Measurements from ENCODE around the gene SGF29.
"Not testable (repeated sequence)": the region's sequence is repeated elsewhere in the genome, so short reads cannot be mapped to it uniquely, and the experiment has no call there.

SGF29 gene

DNA sequence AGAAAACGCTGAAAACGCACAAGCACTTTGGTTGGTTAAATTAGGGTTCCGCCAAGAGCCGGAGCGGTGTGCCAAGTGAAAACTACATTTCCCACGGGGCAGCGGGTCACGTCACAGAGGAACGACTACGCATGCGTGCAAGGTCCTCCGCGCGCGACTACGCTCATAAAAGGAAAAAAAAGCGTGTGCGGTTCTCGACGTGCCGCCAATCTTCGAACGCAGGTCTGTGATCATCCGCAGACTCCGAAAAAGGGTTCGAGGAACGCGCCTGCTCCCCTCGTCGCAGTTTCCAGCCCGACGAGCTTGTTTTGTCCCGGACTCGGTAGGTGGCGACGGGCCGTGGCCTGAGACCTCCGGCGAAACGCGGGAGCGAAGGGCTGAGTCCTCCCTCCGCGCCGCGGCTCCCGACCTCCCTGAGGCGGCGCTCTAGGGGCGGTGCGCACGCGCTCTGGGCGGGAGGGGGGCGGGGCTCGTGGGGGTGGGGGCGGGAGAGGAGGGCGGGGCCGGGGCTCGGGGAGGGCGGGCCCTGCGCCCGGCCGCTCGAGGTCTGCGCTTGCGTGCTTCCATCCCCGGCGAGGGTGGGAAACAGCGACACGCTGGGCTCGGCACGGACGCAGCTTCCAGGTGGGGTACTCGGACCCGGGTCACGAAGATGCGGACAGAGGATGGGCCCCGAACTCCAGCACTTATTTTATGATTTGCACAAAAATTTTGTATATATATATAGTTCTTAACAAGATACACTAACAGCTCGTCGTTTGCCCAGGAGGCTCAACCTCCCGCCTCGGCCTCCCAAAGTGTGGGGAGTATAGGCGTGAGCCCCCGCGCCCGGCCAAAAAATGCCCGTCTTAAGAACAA lies at the start of gene SGF29:
Gene SGF29, plus strand, starts transcription at position 145 of the 858 bp plus-strand sequence. CDS start 27,150 bp downstream, outside the sequence.
- DNase-seq: peak; percentile 90 to 100 (median 94)

DNA sequence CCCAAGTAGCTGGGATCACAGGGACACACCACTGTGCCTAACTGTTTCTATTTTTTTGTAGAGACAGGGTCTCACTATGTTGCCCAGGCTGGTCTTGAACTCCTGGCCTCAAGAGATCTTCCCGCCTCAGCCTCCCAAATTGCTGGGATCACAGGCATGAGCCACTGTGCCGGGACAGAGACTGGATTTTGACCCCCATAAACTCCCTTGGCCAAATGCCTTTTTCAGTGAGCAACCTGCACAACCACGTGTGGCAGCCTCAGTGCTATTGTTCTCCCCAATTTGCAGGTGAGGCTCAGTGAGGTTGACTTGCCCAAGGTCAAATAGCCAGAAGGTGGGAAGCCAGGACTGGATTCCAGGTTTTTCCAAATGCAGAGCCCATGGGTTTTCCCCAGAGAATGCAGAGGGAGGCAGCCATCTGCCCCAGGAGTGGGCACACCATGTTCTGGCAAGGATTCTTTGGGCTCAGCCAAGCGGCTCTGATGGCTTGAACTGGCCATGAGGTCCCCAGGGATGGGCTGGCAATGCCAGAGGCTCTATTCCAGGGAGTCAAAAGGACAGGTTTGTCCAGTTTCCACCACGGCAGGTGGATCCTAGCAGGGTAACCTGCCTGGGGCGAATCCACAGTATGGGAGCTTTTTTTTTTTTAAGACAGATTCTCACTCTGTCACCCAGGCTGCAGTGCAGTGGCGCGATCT lies 48.9 kb upstream of the SGF29 start:
- no peak for DNase-seq

DNA sequence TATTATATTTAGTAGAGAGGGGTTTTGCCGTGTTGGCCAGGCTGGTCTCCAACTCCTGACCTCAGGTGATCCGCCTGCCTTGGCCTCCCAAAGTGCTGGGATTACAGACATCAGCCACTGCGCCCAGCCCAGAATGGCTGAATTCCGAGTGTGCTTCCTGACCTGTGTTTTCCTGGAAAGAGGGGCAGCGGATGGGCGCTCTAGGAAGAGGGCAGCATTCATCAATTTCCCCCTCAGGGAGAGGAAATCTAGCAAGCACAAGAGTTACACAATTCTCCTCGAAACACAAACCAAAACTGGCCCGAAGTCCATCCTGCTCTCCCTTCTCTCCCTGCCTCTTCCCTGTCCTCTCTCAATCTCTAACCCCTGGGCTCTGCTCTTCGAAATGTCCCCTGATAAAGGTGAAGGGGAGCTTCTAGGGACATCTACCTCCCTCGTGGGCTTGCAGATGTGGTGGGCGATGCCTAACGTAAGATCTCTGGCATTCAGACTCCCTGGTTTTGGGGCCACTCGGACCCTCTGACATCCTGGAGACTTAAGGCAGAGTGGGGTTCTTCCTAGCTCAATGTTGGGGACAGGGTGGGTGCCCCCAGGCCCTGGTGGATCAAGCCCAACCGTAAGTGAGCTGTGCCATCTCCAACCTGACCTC lies 48.1 kb upstream of the SGF29 start:
- DNase-seq: no peak

GRCh38 chr16:28511031-28511430 lies 42.7 kb upstream of the SGF29 start:
- DNase-seq: no peak

DNA sequence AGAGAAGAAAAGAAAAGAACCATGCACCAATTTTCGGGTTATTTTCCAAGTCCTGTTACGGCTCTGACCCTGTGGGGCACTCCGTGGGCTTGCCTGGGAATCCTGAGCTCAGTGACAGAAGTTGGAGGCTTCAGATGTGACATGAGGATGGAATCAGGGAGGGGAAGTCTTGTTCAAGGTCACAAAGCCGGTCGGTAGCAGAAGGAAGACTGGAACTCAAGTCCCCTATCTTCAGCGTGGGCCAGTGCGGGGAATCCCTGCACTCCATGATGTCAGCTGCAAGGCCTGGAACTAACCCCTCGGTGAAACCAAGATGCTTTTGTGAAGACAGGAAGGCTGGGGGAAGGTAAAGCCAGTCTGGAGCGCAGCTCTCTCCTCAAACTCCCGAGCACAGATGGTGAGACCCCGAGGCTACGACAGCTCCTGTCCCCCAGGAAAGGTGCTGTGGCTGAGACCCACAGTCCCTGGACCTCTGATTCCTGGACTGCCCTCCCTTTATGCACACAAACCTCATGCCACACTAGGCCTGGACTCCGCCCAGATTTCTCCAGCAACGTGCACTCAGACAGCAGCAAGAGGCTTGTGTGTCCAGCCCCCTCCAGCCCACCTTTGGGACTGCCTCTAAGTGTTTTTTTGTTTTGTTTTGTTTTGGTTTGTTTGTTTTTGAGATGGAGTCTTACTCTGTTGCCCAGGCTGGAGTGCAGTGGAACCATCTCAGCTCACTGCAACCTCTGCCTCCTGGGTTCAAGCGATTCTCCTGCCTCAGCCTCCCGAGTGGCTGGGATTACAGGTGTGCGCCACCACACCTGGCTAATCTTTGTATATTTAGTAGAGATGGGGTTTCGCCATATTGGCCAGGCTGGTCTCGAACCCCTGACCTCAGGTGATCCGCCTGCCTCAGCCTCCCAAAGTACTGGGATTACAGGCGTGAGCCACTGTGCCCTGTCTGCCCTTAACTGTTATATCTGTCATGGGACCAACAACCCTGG lies 41.6 kb upstream of the SGF29 start:
- DNase-seq: no peak

DNA sequence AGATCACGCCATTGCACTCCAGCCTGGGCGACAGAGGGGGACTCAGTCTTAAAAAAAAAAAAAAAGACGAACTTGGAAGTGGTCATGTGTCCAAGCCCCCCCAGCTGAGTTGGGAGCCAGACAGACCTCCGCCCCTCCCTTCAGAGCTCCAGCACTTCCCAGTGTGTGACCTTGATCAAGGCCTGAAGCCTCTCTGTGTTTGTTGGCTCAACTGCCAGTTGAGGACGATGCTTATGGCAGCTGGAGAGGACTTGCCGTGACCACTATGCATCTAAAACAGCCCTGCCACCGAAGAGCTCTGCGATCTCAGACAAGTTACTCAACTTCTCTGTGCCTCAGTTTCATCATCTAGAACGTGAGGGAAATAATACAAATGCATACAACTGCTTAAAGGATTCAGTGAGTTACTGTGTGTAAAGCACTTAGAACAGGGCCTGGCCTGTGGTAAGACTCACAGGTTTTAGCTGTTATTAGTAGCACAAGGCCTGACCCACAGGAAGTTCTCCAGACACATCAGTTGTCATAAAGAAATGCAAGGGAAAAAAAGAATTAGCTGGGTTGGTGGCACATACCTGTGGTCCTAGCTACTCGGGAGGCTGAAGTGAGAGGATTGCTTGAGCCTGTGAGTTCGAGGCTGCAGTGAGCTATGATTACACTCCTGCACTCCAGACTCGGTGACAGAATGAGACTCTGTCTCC lies 40.1 kb upstream of the SGF29 start:
- no peak for DNase-seq

GRCh38 chr16:28514246-28514645 lies 39.5 kb upstream of the SGF29 start:
- DNase-seq: no peak

DNA sequence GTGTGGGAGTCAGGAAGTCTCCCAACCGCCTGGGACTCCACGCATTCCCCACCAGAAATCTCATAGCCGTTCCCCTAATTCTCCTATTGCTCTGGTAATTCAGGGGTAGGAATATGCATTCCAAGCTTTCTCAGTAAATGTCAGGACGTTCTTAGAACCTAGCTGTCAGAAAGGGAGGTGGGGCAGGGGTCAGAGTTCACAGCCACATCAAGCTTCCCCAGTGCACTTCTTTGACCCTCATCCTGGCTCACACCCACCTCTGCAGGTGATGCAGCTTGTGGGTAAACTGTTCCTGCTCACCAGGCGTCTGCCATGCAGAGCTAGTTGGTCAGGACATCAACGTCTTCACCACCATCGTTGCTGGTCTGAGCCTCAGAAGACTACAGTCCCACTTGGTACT lies 33.0 kb upstream of the SGF29 start:
- DNase-seq: no peak

DNA sequence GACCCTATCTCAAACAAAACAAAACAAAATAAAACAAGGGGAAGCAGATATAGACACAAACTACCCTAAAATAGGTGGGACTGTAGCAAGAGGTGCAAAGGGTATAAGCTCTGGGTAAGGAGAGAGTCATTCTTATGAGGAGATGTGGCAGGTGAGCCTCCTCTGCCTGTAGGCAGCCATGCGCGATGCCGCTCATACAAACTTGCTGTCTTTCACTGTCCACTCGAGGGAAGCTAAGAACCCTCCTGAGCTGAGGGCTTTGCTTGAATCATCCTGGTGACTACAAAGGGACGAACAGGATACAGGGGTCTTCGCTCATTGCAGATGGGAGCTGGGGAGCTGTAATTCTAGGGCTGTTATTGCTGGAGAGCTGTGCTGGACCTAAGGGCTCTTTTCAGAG lies 32.3 kb upstream of the SGF29 start:
- DNase-seq: no peak

GRCh38 chr16:28522792-28523191 lies 30.9 kb upstream of the SGF29 start:
- no peak for DNase-seq

GRCh38 chr16:28524681-28525171 lies 29.0 kb upstream of the SGF29 start:
- peak in 3 of 6 experiments; percentile 2 to 32 (median 19) for DNase-seq

GRCh38 chr16:28526201-28527099 lies 27.3 kb upstream of the SGF29 start:
- DNase-seq: no peak

DNA sequence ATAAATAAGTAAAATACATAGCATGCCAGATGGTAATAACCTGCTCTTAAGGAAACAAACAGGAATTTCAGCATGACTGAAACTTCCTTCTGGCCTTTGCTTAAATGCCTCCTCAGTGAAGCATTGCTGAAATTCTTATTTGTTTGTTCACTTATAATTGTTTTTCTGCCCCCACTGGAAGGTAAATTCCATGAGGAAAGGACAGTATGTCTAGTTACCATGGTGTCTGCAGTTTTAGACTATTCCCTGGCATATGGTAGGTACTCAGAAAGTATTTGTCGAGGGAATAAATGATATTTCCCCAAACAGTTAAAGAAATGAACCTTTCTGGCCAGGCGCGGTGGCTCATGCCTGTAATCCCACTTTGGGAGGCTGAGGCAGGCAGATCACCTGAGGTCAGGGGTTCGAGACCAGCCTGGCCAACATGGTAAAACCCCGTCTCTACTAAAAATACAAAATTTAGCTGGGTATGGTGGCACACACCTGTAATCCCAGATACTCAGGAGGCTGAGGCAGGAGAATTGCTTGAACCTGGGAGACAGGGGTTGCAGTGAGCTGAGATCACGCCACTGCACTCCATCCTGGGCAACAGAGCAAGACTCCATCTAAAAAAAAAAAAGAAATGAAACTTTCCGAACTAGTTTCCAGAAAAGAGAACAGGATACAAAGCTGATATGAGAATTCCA lies 26.5 kb upstream of the SGF29 start:
- not testable (repeated sequence) for DNase-seq

- DNase-seq: no peak
Measured at GRCh38 chr16:28527985-28528384, 25.7 kb upstream of the SGF29 start.

DNA sequence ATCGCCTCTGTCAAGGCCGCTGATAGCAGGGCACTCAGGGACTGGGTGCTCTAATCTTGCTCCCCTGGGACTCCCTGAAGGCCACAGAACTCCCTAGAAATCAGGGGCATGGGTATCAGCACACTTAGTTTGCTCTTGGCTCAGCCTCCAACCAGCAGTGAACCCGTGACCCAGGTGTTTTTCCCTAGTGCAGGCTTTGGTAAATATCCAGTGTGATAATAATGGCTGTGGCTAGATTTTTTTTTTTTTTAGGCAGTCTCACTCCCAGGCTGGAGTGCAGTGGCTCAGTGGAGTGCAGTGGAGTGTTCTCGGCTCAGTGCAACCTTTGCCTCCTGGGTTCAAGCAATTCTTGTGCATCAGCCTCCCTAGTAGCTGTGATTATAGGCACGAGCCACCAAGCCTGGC lies 25.3 kb upstream of the SGF29 start:
- no peak for DNase-seq

GRCh38 chr16:28529124-28529523 lies 24.6 kb upstream of the SGF29 start:
- no peak for DNase-seq

- no peak for DNase-seq
Measured at GRCh38 chr16:28531777-28532744, 21.7 kb upstream of the SGF29 start.

GRCh38 chr16:28532940-28533647 lies 20.6 kb upstream of the SGF29 start:
- no peak for DNase-seq
